HG03432 (cell line): ENCODE measurements around the gene SSMEM1.
A peak's percentile ranks its signal among the peaks of the same experiment; 100 is the strongest.
"Not testable (repeated sequence)": the region's sequence is repeated elsewhere in the genome, so short reads cannot be mapped to it uniquely, and the experiment has no call there.

ENCODE experiments used
- ATAC-seq: cut with Tn5 transposase; IDR thresholded peaks from one replicate; pipeline ENCODE4 v1.9.1; 2021; ENCODE audit warnings: mild to moderate bottlenecking, moderate library complexity; ENCODE audit not compliant: unreplicated experiment

SSMEM1 gene

DNA sequence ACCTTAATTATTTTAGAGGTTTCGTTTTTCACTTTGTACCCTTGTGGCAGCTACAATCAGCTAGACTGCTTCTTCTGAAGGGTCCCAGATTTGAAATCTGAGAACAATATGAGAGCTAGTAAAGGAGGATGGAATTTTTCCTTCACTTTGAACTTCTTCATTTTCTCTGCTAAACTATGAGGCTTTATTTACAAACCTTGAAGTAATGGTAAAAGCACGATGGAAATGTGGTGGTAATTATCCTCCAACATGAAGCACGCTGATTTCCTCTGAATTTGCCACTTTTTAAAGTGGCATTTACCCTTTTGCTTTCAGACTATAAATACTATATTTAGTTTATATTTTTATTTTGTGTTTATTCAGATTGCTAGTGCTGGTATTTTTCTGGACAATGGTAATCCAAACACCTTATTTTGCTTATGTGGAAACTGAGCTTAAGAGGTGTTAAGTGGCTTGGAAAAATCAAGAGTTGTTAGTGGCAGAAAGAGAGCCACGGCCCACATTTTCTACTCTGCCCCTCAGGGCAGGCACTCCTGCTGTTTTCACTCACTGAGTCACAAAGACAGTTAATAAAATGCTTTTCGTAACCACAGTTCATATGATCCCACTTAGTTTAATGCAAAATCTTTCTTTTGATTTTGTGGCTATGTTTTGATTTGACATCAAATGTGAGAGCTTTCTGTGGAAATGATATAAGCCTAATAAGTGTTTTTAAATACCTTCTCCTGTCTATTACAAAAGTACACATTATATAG lies 2.7 kb downstream of the SSMEM1 start:
- no peak for ATAC-seq

DNA sequence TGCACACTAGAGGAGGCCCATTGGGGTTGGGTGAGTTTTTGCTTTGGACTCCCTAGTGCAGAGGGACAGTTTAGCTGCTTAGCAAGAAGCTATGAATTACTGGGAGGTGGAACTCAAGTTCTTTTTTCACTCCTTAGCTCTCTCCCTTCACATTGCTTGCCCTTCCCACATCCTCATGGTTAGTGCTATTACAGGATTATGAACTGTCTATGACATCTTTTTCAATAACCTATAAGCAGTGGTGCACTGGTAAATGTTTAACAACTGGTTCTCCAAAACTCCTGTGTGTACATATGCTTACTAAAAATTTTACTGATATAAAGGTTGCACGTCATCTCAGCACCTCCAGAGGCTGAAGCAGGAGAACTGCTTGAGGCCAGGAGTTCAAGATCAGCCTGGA lies 6.2 kb downstream of the SSMEM1 start:
- no peak for ATAC-seq

DNA sequence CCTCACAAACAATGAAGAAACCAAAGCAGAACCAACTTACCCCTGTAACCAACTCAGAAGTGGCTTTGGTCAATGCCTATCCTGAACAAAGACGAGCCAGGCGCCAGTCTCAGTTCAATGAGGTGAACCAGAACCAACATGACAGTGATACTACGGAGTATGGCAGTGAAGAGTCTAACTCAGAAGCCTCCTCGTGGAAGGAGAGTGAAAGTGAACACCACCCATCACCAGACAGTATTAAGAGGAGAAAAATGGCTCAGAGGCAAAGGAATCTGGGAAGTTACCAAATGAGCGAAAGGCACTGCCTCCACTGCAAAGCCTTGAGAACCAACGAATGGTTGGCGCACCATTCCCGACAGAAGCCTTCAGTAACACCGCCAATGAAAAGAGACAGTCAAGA lies 8.4 kb downstream of the SSMEM1 start:
- ATAC-seq, result no peak

DNA sequence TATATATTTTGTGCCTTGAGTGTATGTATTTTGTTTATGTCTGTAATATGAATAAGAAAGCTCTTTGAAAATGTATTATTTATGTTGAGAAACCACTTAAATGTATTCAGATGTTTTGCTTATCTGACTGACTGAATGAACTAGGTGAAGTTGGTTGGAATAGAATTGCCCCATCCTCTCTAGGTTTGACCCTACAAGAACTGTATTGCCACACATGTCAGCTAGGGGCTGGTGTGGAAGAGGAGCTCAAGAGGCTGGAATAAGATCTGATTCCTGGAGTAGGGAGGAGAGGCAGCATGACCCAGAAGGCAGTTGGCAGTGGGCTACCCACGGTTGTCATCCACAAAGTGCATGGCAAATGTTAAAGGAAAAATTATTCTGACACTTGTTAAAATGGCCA lies 9.1 kb downstream of the SSMEM1 start:
- ATAC-seq, result no peak

DNA sequence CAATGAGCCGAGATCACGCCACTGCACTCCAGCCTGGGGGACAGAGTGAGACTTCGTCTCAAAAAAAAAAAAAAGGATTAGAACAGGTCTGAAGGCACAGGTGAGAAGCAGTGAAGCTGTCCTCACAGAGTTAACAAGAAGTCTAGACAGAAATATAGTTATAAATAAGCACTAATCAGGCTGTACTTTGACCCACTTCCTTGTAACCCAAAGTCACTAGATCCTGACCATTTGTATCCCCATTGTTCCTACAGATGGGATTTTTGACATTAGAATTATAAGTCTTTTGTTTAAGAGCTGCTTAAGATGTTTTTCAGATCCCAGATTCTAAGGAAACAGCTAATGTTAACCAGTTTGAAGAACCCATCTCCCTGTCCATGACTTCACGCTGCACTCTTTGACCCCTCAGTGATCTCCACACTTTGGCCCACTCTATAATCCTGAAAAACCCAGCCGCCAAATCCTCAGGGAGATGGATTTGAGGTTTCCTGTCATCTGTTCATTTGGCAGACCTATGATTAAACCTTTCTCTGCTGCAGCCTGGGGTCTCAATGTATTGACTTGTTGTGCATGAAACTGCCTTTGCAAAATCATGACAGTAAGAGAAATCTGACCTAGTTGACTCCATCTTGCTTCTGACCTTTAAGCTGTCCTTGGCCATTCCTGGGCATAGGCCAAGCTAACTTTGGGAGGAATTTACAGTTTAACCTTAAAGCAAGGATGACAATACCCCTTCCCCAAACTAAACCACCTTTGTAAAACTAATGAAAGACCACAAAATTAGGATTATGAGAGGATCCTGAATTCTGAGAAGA lies 11.4 kb downstream of the SSMEM1 start:
- ATAC-seq, result no peak

DNA sequence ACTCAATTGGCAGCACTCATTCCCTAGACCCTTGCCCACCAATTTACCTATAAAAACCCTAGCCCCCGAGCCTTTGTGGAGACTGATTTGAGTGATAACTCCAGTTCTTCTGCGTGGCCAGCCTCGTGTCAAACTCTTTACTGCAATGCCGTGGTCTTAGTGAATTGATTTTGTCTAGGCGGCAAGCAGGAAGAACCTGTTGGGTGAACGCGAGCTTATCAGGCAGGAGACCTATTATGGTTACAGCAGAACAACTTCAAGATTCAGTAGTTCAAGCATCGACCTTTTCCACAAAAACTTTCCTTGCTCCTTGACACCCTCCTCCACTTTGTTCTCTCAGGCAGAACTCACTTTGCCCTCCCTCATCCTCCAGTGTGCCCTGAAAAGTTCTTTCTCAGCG lies 12.2 kb downstream of the SSMEM1 start:
- no peak for ATAC-seq

DNA sequence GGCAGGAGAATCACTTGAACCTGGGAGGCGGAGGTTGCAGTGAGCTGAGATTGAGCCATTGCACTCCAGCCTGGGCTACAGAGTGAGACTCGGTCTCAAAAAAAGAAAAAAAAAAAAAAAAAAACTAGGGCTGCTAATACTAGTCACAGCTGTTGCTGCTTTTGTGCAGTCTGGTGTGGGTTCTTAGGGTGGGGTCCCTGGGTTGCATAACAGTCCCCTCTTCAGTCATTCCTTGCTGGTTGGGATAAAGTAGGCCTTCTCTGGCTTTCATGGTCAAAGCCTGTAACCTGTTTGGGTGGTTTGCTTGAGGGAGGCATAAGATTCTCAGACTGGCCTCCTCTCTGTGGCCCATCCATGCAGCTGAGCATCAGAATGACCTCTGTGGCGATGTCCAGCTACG lies 14.1 kb downstream of the SSMEM1 start:
- no peak for ATAC-seq

DNA sequence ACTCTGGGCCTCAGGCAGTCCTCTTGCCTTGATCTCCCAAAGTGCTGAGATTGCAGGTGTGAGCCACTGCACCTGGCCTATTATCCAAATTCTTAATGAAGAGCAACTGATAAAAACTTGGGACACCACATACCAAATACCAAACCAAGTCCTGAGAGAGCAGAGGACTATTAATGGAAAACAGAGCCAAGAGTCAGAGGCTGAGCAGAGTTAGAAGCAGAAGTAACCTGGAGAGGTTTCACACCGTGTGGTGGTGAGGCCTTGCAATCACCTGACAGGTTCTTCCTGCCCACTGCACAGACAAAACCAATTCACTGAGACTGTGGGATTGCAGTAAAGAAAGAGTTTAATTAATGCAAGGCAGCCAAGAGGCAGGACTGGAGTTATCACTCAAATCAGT lies 16.0 kb downstream of the SSMEM1 start:
- no peak for ATAC-seq

DNA sequence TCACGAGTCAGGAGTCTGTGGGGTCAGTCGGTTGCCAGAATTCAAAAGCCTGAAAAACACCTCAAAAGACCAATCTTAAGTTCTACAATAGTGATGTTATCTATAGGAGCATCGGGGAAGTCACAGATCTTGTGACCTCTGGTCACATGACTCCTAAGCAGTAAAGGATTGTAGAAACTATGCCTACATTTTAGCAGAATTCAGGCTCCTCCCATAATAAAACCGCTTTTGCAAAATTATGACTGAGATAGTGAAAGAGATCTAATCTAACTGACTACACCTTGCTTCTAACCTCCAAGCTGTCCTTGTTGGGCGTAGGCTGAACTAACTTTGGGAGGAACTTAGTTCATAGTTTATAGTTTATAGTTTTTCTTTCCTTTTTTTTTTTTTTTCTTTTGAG lies 16.6 kb downstream of the SSMEM1 start:
- ATAC-seq, result no peak

DNA sequence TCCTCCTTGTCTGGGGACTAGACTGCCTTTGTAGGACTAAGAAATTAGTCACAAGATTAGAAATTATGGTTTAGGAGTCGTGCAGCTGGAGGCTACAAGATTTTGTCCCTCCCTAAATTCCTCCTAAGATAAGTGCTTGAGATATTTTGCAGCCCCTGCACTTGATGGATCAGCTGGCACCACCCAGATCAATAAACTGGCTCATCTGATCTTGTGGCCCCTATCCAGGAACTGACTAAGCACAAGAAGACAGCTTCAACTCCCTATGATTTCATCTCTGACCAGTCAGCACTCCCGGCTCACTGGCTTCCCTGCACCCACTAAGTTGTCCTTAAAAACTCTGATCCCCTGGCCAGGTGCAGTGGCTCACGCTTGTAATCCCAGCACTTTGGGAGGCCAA lies 17.3 kb downstream of the SSMEM1 start:
- not testable (repeated sequence) for ATAC-seq

DNA sequence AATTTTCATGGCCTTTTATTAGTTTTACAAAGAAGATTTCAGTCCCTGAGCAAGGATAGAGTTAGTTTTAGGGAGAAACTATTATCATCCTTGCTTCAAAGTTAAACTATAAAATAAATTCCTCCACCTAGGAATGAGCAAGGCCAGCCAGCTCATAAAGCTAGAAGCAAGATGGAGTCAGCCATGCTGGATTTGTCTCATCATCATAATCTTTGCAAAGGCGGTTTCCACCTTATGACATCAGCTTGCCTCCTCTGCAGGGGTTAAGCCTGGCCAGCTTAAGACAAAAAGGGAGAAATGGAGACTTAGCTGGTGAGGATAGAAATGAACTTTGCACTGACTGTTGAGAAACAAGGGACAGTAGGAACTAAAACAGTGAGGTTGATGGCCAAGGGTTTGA lies 18.7 kb downstream of the SSMEM1 start:
- ATAC-seq, result no peak

DNA sequence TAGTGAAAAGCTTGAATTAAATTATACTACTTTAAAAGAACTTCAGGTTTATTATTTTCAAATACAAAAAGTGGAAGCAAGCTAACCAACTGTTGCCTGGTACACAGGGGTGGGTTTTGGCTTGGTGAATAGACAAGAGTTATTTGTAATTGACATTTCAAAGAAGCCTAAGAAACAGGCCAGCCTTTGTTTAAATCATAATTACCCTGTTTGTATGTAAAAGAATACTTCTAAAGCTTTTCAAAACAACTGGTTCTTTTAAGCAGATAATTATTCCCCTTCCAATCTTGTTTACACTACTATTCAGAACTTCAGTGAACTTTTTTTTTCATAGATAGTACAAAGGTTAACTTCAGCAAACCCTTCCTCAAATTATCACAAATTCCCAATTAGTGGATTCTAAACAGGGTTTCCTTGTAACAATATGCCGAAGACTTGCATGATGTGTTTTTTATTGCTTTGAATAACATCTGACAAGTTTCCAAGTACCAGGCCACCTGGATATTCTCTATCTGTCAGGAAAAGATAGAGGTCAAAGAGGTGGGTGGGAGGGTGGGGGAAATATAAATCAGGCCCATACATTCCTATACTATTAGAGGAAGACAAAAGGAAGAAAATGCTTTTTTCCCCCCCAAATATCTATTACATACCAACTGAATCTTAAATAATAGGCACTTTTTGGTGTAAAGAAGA lies 20.4 kb downstream of the SSMEM1 start:
- ATAC-seq, result no peak

DNA sequence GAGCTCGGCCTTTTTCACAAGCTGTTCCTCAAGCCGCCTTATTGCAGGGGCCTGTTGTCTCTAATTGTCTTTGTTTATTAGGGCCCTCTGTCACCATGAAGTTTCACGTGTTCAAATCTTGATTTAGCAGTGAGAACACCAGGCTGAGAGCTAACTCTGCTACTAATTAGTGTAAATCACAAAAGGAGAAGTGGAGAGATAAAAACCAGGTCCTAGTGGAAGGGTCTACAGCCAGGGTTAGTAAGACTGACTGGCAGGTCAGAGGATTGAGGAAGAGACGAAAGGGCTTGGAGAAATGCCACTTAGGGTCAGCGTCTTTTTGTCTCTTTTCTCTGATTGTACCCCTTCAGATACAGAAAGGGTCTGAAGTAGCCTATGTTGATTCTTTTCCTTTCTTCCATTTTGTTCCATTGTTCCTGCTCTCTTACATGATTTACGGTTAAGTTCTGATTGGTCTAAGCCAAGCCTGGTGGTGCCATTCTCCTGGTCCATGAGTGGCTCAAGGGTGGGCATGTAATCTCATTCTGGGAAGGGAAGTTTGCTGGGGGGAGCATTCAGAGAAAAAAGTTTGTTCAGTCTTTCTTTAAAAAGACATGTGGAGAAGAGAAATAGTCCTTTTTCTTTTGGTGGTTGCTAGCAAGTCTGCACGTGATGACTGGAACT lies 21.3 kb downstream of the SSMEM1 start:
- no peak for ATAC-seq

DNA sequence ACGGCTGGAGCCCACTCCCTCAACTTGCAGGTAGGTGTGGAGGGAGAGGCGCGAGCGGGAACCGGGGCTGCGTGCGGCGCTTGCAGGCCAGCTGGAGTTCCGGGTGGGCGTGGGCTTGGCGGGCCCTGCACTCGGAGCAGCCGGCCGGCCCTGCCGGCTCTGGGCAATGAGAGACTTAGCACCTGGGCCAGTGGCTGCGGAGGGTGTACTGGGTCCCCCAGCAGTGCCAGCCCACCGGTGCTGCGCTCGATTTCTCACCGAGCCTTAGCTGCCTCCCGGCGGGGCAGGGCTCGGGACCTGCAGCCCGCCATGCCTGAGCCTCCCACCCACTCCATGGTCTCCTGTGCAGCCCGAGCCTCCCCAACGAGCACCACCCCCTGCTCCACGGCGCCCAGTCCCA lies 22.3 kb downstream of the SSMEM1 start:
- not testable (repeated sequence) for ATAC-seq

DNA sequence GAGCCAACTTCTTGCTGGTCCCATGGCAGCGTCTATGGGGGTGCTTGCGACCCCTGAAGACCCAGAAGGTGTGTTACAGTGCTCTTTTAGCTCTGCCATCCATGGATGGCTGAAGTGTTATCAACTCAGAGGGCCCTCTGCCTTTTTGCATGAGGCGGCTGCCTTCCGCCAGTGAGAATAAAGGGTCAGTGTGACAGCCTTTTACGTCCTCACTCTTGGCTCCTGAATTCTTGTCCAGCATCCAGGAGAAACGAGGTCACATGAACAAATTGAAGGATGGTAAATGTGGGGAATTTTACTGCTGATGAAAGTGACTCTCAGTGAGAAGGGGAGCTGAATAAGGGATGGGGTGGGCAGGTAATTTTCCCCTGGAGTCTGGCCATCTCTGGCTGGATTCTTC lies 24.1 kb downstream of the SSMEM1 start:
- no peak for ATAC-seq

DNA sequence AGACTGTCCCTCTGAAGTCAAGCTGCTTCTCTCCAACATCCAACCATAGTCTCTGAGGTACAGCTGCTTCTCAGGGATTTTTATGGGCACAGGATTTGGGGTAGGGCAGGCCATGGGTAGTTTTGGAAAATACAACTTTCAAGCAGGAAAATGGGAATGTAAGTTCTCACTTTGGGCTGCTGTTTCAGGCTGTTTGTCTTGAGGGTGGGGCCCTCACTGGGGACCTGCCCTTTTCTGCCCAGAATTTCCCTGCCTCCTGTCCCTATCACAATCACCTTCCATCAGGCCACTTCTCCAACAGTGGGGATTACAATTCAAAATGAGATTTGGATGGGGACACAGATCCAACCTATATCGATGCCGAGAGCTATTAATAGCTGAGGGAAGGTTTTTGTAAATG lies 24.5 kb downstream of the SSMEM1 start:
- ATAC-seq, result no peak

DNA sequence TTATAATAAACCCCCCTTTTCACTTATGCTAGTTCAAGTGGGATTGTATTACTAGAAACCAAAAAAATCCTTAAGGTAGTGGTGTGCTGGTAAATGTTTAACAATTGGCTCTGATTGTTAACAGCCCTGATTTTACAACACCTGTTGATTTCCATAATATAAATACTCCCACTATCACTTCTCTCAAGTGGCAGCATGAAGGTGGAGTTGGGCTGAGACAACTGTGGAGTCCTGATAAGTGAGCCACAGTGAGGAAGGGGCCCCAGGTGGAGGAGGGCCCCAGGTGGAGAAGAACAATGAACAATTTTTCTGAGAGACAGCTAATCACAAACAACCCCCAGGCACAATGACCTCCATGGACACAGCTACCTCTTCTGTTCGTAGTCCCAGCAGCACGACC lies 26.4 kb downstream of the SSMEM1 start:
- ATAC-seq, result no peak

DNA sequence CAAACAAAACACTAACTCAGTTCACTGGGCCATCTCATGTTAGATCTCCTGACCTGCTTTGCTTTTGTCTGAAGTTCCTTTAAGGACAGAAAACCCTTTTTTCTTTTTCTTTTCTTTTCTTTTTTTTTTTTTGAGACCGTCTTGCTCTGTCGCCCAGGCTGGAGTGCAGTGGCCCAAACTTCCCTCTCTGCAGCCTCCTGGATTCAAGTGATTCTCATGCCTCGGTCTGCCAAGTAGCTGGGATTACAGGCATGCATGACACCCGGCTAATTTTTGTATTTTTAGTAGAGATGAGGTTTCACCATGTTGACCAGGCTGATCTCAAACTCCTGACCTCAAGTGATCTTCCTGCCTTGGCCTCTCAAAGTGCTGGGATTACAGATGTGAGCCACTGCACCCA lies 28.7 kb downstream of the SSMEM1 start:
- not testable (repeated sequence) for ATAC-seq

DNA sequence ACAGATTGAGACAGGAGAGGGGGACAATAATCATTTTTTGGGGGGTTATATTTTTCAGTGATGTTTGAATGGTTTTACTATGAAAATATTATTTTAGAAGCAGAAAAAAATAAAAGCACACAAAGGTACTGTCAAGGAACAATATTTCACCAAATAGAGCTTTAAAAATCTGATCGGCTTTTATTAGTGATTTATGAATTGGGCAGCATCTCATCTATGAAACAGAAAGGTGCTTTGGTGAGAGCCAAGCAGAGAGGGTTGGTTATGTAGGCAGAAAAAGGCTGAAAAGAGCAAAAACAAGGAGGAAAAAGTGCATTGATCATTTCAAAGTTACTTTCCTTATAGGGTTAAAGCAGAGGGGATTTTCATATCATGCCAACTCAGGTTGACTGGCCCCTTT lies 32.6 kb downstream of the SSMEM1 start:
- no peak for ATAC-seq

DNA sequence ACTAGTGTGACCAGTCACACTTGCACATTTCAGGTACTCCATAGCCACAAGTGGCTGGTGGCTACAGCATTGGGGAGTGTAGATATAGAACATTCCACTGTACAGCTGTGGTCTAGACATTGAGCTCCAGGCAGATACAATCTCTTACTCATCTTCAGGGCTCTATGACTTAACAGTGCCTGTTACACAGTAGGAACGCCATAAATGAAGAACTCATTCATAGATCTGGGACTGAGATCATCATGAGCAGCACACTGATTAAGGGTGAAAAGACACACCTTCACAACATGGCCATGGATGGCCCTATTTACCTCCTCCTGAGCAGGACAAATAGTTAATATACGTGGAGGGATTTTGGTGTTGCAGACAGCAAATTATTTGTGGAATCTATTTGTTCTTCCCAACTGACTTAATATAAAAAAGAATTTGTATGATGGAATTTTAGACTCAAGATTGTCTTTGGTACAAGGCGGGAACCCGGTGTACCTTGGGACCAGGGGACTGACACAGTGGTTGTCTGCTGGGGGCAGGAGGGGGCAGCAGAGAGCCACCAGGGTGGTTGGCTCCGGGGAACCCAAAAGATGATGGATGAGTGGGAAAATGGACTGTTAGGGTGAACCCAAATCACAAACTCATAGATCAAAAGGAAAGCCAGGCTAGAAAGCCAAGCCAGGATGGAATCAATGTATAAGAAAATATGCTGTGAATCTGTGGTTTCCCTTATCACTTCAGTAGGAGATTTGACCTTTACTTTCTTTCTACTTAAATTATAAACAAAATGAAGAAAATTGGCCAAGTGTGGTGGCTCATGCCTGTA lies 34.7 kb downstream of the SSMEM1 start:
- ATAC-seq, result peak; percentile 64
